ENCODE measurements around the gene LIMCH1.
"Not testable (repeated sequence)": the region's sequence is repeated elsewhere in the genome, so short reads cannot be mapped to it uniquely, and the experiment has no call there.

The LIMCH1 gene

GRCh38 chr4:41644915-41645295 lies 106.9 kb downstream of the LIMCH1 start:
- no peak for DNase-seq (ENCODE audit: low read depth)

DNA sequence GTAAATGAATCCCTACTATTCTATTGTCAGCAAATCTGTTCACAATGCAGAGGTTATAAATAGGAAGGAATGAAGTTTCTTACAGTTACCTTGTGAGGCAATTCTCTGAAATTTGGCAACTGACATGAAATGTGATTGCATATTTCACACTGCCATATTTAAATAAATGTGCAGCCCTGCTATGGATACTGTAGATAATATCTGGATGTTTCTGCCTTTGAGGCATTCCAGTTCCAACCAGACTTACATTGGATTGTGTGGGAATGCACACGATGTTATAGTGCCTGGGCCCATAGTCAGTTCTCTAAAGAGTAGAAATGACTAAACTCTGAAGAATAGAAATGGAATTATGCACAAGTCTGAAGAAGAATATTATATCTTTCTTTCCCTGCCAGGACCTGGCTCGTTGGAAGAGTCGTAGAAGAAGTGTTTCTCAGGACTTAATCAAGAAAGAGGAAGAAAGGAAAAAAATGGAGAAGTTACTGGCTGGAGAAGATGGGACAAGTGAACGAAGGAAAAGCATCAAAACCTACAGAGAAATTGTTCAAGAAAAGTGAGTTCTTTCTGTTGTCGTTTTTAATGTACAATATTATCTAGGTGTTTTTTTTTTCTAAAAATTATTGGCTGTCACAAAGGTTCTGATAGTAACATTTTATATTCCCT lies 107.9 kb downstream of the LIMCH1 start:
- DNase-seq (ENCODE audit: low read depth): no peak

DNA sequence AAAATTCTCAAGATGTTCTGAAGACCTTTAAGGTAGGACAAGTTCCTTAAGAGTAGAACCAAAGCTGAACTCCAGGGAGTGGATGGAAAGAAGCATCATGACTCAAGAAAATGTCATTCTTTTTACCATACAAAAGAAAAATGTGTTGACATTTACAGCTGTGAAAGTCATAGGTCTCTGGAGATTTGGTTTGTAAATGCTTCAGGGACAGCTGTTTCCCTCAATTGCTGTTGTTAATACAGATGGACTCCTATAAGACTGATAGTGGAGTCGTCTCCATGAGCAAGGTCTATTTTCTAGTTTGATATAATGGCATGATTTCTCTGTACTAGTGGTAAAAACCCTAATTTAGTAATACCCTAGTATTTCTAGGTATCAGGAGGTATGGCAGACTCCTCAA lies 108.9 kb downstream of the LIMCH1 start:
- DNase-seq (ENCODE audit: low read depth): no peak

DNA sequence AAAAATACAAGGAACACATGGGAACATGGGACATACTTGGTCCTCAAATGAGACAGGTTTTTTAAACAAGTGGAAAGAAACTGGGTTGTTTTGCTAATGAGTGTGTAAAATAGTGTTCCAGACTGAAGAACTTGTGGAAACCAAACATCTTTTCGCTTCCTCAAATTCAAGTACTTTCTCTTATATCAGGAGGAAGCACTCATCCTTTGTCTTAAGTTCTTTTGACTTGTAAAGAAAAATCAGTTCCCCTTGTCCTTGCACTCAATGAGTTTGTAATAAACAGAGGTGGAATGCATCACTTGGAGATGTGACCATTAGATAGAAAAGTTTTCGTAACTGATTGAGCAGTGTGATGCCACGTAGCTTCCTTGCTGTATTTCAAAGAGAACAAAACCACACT lies 109.4 kb downstream of the LIMCH1 start:
- DNase-seq (ENCODE audit: low read depth): no peak

GRCh38 chr4:41651150-41651549 lies 113.2 kb downstream of the LIMCH1 start:
- not testable (repeated sequence) for DNase-seq (ENCODE audit: low read depth)

DNA sequence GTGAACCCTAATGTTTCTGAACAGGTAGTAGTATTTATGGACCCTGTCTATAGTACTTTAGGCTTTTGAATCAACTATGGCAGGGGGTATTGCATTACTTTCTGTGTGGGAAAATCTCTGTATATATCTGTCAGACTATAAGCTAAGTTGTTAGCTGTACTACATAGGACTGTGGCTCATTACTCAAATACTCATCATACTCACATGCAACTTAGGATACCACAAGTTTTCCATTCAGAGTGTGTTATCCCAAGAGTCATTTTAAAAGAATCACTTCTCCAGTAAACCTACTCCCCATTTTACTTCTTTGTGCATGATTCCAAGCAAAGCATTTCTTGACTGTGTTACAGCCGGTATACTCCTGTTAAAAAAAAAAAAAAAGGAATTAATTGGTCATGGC lies 115.0 kb downstream of the LIMCH1 start:
- DNase-seq (ENCODE audit: low read depth): no peak

DNA sequence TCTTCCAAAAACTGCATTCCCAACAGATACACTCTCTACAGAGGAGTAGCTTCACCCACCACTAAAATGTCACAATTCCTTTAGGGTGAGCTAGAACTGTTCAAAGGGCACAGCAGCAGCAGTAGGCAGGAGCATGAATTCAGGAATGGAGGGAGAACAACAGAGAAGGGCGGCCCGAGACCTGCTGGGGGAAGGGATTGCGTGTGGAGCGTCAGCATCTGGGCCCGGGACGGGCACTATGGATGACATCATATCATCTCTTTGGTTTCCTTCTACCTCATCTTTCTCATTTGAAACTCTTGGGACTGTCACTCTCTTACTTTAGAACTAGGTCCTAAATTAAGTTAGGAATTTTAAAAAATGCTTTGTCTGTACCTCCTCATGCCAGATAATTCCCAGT lies 115.6 kb downstream of the LIMCH1 start:
- no peak for DNase-seq (ENCODE audit: low read depth)

DNA sequence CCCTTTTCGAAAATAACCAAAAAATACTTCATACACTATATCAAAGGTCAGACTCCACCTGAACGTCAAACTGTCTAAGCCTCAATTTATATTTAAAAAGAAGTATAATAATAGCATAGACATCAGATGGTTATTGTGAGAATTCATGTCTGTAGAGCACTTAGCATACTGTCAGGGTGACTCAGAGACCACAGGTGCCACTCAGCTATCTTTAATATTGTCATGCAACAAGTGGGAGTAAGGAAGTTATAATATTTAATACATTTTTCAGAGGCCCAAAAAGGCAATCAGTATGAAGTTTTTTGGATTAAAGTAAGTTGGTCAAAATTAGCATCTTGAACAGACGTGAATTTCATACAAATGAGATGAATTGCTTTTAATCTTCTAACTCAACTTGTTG lies 117.2 kb downstream of the LIMCH1 start:
- no peak for DNase-seq (ENCODE audit: low read depth)

DNA sequence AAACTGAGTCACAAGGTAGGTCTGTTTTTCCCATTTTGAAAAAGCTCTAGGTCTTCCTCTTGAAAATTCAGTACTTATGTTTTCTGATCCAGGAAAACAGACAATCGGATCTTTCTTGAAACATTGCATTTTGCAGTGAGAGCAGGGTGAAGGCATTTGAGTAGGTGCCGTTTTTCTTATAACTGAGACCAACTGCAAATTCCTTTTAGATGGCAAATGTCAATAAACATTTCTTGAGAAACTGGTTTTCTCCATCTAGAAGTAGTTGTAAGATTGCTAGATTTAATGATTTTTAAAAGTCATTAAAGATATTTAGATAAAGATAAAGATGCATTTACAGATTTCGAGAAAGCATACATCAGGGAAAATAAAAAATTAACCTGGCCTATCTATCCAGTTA lies 118.1 kb downstream of the LIMCH1 start:
- no peak for DNase-seq (ENCODE audit: low read depth)

DNA sequence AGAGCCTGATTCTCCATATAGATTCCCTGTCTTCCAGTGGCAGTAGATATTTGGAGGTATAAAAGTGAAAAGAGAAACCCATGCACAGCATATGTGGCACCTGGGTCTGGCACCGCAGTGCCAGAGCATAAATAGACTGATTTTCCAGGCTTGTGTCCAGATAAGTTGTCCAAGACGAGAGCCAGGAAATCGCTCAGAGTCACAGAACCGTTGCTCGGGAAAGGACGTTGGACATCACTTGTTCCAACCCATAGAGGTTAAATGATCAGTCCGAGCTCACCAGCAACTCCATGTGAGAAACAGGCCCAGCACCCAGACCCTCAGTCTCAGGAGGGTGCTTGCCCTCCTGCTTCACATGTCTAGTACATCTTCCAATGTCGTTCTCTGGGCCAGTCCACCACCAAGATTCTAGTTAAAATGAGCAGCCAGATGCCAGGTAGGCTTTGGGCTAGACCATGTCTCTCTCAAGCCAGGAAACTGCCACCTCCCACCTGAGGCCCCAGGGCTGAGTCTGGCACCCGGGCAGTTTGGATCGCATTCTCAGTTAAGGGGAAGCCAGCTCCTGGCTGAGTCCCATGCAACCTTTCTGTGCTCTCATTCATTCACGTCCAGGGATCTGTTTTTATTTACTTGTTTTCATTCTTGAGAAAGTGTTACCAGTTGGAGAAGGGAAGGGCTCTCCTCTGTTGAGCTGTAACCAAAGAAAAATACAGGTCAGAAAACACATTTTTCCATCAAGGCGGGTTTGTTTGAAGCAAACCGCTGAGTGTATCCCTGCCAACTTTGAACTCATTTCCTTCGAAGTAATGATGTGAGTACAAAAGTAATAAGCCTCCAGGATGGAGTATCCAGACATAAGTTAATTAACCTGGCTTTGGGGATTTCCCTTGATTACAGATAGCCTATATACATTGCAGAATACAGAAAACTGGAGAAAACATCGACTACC lies 118.9 kb downstream of the LIMCH1 start:
- DNase-seq (ENCODE audit: low read depth): no peak

DNA sequence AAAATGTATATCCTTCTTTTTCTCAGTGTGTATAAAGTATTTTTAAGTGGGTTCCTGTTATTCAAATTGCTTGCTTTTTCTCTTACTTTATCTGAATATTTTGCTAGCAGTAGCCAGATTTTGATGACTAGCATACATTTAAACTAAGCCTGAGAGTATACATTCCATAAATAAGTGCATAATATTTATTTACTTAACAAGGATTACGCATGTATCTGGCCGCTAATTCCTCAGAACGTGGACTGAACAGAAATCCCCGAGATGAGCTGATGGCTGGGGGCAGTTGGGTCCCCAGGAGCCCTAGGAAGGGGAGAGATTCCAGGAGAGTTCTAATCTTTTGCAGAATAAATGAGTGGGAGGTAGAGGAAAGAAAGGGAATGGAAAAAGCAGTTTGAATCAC lies 119.6 kb downstream of the LIMCH1 start:
- DNase-seq (ENCODE audit: low read depth): no peak

- DNase-seq (ENCODE audit: low read depth): no peak
These were observed 120.2 kb downstream of the LIMCH1 start for GRCh38 chr4:41658163-41658562.

- no peak for DNase-seq (ENCODE audit: low read depth)
These were observed 122.4 kb downstream of the LIMCH1 start for GRCh38 chr4:41660352-41660751.

- peak; percentile 31 for DNase-seq (ENCODE audit: low read depth)
These were observed 123.6 kb downstream of the LIMCH1 start for GRCh38 chr4:41661442-41662076.

- DNase-seq (ENCODE audit: low read depth): no peak
These were observed 127.8 kb downstream of the LIMCH1 start for GRCh38 chr4:41665636-41666207.

DNA sequence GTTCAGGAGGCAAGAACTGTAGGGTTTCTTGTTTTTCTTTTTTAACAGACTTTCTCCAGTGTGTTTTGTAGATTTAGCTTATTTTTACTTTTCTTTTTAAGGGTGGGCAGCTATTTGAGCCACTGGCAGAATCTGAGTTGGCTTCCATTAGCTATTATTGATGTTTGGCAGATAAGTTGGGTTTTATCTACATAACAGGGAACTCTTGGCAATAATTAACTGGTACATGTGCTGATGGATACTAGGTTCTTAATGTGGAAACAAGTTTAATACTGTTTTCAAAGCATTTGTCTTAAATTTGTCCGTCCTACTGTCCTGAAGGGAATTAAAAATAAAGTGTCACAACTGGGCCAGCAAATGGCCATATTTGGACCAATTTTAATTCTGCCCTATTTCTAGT lies 130.1 kb downstream of the LIMCH1 start:
- DNase-seq (ENCODE audit: low read depth): no peak

GRCh38 chr4:41670530-41670929 lies 132.6 kb downstream of the LIMCH1 start:
- no peak for DNase-seq (ENCODE audit: low read depth)

GRCh38 chr4:41670982-41671381 lies 133.0 kb downstream of the LIMCH1 start:
- DNase-seq (ENCODE audit: low read depth): no peak

DNA sequence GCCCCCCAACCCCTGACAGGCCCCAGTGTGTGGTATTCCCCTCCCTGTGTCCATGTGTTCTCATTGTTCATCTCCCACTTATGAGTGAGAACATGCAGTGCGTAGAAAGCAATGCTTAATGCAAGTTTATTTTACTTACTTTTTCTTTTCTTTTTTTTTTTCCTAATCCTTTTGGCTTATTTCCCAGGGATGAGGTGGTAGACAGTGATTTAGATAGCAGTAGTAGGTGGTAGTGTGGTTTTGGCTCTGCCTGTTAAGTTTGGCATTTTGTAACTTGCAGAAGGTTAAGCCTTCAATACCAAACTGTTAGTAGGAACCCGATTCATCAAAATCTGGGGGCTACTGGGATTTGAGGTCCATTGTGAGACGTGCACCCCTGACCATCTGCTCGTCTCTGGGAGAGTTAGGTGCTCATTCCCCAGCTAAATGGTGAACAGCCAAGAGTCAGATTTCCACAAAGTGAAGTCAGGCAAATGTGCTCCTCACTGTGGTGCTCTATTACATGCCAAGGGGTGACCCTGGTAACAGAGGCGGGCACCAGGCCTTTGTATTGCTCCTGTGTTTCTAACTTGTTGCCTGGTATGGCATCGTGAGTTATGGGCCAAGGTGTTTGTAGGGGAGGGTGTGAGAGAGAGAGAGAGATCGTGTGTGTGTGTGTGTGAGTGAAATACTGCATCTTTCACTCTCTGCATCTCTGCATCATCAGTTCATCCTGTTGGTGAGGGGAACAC lies 140.3 kb downstream of the LIMCH1 start:
- DNase-seq (ENCODE audit: low read depth): no peak

DNA sequence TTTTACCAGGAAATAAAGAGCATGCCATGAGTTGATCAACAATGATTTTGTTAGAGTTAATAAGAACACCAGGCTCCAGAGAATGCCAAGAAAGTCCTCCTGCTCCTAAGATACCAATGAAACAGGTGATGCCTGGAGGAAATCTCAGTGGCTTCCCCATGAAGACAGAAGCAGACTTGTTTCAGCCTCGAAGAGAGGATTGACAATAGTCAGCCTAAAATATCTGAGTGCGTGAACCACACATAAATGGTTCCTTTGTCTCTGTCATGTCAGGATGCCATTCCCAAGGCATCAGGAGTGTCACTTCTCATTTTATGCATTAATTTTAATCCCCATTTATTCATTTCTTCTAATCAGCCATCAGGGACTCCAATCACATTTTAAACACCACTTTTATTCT lies 141.0 kb downstream of the LIMCH1 start:
- no peak for DNase-seq (ENCODE audit: low read depth)

- DNase-seq (ENCODE audit: low read depth): no peak
These were observed 142.0 kb downstream of the LIMCH1 start for GRCh38 chr4:41679991-41680390.

DNA sequence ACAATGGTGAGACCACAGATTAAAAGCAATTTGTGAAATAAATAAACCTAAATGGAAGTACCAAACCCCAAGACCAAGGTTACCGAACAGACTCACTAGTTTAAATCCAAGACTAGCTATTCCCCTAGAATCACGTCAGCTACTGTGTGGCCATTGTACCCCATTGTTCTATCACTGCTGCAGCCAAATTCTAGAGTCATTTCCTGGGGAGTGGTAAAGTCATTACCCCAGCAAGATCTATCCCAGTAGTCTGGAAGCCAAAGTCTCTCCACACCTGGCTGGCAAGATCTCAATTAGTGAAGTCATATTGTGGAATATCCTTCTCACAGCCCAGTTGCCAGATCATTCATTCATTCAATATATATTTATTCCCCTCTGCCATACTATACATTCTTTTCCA lies 143.1 kb downstream of the LIMCH1 start:
- no peak for DNase-seq (ENCODE audit: low read depth)
